Activated T-cell treated with anti-CD3 and anti-CD28 coated beads for 48 hours (primary cell): ENCODE measurements around the gene RHOBTB3.

Experiments used
- DNase-seq: peaks from one replicate; pipeline ENCODE4 v3.0.0-alpha.2; 2020; ENCODE audit warnings: low read depth

Gene RHOBTB3

DNA sequence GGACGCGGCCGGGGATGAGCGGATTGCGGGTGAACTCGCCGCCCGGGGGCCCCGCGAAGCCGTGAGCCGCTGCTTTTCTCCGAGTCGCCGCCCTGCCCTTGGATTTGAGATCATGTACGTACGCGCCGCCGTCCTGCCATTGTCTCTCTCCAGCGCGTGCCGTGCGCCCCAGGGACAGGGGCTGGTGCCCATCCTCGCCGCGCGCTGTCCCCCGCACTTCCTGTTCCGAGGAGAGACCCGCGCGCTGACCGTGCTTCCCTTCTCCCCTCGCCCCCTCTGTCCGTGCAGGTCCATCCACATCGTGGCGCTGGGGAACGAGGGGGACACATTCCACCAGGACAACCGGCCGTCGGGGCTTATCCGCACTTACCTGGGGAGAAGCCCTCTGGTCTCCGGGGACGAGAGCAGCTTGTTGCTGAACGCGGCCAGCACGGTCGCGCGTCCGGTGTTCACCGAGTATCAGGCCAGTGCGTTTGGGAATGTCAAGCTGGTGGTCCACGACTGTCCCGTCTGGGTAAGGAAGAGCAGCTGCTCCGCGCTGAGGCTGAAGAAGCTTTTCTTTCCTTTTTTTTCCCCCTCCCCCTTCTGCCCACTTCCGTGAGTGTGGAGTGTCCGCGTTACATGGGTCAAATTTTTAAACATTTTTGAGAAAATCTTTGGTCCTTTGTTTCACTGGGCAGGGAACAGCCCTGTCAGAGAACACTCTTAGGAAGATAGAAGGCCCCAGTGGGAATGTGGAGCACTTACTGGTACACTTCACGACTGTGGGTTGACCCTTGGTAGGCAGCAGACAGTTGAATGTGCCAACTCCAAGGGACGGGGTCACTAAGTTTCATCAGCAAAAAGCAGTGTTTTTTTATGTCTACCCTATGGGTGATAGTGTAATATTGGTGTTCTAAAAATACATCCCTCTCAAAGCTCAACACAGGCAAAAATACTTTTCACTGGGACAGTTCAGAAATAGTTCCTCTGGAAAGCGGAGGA lies 727 bp downstream of the RHOBTB3 start:
- DNase-seq: peak; percentile 23

DNA sequence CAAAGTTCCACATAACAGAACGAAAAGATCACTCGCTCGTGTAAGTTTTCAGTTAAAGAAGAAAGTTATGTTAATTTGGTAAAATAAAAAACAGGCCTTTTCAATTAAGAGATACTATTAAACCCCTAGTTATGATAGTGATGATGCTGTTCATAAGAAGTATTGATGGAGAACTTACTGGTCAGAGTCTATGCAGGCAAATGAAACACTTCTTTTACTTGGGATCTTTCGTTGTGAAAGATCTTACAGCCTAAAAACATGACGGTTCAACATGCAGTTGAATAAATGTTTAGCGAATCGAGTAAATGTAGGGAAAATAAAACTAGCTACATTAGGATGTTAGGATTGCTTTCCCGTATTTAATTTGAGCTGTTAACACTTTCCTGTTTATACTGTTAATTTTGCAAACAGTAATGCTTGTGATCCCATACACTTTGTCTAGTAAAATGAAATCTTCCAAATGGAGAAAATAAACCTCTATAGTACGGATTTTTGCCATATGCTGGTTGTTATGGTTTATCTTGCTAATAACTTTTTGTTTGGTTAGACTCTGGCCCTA lies 2.0 kb downstream of the RHOBTB3 start:
- no peak for DNase-seq

DNA sequence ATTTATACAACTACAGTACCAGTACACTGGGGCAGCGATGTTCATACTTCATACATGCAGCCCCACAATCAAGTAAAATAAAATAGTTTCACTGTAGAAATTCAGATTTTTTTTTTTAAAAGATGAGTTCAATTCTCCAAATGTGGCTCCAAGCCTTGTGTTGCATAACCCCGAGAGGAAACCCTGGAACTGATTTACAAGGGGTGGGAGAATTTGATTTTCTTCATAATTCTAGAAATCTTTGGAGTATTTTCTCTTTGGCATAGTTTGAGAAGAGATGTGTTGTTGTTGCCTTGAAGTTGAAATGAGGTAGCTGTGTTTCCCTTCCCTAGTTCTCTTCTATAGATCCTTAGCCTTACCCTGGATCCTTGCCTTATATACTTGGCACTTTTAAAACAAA lies 3.1 kb downstream of the RHOBTB3 start:
- no peak for DNase-seq

DNA sequence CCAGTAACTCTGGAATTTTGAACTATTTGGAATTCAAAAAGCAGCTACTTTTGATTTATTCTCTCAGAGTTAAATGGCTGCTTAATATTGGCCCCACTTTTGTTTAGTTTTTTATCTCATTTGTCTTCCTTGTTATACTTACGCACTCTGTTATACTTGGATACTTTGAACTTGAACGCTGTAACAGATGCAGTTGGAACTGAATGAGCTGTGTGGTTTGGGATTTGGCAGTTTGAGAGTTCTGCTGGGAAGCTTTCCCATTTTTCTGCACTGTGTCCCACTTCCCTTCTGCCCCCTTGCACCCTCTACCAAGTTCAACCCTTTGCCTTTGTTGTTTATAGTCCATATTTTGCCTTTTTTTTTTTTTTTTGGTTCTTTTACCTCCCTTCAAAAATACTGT lies 3.8 kb downstream of the RHOBTB3 start:
- DNase-seq: no peak

DNA sequence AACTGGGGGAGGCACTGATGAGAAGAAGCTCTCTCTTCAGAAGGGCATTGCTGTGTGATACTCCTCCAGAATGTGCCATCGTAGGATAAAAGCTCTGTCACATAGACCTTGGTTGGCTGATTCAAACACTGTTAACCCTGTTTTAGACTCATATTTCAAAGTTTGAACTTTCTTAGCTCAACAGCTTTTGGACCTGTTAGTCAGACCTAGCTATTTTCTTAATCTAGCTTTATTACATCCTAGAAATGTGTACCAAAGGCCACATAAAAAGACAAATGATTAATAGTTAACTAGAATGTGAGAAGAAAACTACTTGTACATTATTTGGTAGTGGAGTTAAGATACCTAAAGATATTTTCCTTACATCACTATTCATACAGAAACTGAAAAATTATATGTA lies 4.3 kb downstream of the RHOBTB3 start:
- DNase-seq: no peak

DNA sequence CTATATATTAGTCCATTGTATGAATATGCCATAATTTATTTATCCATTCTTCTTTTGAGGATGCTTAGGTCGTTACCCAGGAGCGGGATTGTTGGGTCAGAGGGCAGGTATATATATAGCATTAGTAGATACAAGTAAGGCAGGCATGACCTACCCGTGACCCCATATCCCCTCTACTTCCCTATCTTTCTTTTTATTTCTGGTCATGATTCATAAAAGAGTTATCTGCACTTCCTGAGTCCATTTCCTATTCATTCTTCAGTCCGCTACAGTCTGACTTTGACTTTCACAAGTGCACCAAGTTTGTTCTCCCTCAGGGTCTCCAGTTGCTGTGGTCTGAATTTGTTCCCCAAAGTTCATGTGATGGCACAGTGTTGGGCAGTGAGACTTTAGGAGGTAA lies 6.9 kb downstream of the RHOBTB3 start:
- no peak for DNase-seq

DNA sequence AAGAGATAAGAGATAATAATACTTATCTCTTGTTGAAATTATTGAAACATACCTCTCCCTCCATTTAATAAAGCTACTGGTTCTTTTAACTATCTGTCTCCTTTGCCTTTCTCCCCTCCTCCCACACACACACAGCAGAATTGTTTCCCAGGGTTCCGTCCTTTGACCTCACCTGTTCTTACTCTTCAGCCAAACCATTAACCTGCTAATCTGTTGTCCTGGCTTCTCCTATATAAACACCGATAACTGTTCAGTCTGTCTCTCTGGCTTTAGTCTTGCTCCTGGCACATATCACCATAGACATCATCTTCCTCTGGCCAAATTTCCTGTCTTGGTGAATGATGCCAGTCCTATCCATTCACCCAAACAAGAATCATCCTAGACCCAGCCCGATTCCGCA lies 7.7 kb downstream of the RHOBTB3 start:
- DNase-seq: no peak

DNA sequence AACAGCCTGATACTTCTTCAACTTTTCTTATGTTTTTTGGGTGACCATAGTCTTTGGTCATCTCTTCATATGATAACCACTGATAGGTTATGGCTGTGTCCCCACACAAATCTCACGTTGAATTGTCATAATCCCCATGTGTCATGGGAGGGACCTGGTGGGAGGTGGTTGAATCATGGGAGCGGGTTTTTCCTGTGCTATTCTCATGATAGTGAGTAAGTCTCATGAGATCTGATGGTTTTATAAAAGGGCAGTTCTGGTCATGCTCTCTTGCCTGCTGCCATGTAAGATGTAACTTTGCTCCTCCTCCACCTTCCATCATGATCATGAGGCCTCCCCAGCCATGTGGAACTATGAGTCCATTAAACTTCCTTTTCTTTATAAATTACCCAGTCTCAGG lies 8.7 kb downstream of the RHOBTB3 start:
- no peak for DNase-seq

DNA sequence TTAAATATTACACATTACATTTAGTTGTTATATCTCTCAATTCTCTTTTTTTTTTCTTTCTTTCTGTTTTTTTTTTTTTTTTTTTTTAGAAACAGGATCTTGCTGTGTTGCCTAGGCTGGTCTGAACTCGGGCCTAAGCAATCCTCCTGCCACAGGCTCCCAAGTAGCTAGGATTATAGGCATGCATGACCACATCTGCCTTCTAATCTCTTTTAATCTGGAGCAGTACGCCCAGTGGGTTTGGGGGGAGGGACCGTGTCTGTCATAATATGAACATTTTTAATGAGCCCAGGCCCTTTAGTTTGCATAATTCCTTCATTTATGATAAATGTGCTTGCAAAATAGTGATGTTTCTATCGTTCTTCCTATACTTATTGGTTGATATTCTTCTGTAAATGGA lies 10.3 kb downstream of the RHOBTB3 start:
- DNase-seq: no peak

DNA sequence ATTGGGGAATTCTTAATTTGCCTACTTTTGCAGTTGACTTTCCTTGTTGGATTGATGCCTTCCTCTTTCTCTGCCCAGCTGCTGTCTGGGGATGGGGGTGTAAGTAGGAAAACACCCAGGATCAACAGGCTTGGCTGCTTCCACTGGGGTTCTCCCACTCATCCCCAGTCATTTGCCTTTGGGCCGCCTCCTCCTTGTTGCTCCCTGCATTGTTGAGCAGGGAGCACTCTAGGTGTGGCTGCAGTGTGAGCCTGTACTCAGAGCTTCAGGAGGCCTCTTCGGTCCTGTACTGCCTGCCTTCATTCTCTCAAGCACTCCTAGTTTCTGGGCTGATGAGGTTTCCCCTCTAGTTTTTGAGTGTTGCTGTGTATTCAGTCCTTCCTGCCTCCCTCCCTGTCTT lies 12.1 kb downstream of the RHOBTB3 start:
- no peak for DNase-seq

DNA sequence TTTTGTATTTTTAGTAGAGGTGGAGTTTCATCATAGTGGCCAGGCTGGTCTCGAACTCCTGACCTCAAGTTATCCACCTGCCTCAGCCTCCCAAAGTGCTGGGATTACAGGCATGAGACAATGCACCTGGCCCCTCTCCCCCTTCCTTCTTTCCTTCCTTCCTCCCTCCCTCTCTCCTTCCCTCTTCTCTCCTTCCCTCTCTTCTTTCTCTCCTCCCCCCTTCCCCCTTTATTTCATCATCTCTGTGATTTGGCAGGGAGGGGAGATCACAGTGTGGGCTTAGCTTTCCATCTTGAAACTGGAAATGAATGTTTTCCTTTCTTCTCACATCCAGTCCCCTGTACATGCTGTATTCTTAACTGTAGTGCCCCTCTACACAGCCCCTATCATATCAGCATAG lies 12.7 kb downstream of the RHOBTB3 start:
- DNase-seq: no peak

DNA sequence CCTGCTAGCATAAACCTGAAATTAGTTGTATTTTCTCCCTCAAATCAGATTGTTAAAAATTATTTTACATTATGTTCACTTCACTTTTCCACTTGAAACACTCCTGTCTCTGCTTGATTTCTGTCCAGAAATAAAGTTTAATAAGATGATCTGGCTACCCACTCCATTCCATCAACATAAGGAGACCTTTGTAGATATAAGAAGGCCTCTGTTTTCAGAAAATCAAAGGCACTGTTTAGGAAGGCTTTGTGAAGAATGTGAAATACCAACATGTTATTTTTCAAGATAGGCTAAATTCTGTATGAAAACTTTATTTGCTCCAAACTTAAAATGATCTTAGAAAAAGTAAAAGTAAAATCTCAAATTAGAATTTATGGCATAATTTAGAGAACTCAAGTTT lies 15.1 kb downstream of the RHOBTB3 start:
- no peak for DNase-seq

DNA sequence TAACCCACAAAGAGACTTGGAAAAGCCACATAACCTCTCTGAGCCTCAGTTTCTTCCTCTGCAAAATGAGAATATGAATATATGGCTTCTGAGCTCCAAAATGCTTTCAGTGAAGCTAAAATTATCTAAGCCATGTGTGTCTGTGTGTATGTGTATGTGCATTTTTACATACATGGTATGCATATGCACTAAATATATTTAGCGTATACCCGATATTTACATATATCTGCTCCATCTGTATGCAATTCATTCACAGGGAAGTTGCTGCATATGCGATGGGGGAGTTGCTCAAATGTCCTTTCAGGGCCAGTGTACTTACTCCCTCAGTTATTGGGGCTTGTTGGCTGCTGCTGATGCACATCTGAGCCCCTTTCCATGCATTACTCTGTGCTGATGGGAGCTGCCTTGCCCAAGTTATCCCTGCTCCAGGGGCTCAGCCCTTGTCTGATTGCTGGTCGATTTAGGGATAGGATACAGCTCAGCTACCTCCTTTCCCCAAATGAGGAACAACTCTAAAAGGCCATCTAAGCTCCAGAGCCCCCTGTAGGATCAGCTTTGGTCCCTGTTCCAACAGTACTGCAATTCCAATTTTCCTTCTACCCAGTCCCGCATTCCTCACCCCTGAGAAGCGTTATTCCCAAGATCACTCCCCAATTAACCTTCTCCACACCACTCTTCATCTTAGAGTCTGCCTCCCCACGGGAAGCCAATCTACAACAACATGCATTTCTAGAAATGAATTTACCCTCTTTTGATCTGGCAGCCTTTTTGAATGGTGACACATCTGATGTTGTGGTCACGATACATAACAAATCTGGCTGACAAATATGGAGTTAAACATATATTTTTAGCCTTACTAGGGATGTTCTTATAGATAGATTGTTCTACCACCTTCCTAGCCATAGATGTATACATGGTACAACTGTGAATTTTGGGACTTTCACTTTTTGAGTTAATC lies 15.9 kb downstream of the RHOBTB3 start:
- no peak for DNase-seq

DNA sequence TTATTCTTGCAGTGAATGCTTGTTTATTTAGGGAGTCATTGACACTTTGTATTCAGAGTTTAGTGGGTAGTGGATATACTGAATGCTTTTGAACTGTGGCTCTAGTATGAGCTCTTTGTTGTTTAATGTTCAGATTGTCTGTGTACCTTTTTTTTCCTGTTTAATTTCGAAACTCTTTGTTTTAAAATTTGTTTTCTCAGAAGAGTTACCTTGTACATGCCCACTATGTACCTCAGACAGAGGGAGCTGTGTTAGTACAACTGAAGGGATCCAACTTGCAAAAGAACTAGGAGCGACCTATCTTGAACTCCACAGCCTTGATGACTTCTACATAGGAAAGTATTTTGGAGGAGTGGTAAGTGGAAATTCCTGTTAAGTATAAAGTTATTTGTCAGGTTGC lies 17.0 kb downstream of the RHOBTB3 start:
- DNase-seq: no peak

DNA sequence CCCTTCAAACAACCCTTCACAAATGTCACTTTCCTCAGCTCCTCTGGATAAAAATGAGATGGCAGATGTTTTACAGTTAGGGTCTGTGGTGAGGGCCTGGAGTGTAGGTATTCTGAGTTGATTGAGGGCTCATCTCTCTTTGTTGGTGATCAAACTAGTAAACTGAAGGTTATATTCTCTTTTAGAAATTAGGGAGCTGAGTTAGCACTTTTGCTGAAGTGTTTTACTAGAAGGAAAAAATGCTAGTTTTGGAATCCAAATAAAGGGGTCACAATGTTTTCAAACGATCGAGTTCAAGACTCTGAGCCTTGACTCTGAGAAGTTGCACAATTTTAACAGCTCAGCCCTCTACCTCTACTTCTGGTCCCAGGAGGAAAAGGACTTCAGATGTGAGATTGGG lies 23.4 kb downstream of the RHOBTB3 start:
- DNase-seq: no peak

DNA sequence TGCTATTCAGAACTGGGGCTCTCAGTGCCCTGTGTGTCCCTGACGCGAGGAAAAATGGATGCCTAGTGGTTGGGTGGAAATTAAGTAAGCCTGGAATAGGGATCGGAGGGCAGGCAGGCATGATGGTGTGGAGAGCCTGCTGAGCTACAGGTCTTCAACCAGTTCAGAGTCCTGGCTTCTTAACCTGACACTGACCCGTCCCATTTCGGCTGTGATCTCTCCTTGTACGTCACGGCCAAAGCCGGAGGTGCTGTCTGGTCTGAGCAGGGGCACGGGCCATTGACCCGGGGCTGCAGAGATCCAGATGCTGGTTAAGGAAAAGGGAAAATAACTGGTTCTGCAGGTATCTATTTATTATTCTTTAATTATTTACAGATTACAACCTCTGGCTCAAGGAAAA lies 27.9 kb downstream of the RHOBTB3 start:
- no peak for DNase-seq

DNA sequence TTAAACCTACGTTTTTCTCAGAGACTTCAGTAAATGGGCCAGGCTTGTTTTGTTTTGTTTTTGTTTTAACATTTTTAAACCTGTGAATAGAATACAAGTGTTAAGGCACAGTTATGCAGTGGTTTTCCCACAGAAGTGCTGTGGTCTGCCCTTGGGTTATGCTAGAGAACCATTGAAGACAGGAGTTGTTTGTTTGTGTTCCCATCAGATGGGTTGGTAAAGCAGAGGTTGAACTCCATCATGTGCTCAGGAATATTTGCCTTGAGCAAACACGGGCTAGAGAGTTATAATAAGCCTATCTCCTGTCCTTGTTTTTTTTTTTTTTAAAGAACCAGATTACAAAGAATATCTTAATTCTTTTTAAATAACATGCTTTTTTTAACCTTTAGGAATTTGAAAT lies 28.5 kb downstream of the RHOBTB3 start:
- no peak for DNase-seq

DNA sequence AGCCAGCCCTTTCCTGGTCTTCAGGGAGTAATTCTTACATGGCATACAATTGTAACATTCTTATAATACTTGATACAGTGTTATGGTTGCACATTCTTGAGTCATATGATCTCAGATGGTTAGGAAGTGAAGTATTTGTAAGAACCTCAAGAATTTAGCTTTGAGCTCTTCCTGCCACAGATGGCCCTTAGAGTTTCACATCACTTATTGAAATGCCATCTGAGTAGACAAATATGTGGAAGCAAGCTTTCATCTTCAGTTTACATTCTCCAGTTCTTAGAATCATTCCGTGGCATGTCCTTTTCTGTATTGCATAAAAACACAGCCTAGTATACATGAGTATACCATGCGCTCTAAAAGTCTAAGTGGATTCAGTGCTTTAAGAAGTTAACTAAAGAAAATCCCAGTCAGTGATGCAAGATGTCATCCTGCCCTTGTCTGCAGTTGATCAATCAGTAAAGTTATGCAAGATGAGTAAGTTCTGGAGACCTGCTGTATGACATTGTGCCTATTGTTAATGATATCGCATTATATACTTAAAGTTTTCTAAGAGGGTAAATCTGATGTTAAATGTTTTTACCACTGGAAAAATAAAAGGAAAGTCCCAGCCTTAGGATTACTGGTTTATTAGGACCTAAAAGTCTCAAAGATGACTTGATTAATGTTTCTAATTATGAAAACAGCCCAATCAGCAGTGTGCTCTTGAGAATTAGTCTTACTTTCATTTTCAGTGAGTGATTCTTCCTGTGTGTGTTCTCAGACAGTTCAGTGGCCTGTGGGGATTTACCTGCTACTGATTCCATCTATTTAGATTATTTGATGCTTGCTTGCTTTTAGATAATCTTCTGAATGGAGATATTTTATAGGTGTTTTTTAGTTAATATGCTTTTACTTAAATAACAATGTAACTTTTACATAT lies 29.4 kb downstream of the RHOBTB3 start:
- DNase-seq: no peak

DNA sequence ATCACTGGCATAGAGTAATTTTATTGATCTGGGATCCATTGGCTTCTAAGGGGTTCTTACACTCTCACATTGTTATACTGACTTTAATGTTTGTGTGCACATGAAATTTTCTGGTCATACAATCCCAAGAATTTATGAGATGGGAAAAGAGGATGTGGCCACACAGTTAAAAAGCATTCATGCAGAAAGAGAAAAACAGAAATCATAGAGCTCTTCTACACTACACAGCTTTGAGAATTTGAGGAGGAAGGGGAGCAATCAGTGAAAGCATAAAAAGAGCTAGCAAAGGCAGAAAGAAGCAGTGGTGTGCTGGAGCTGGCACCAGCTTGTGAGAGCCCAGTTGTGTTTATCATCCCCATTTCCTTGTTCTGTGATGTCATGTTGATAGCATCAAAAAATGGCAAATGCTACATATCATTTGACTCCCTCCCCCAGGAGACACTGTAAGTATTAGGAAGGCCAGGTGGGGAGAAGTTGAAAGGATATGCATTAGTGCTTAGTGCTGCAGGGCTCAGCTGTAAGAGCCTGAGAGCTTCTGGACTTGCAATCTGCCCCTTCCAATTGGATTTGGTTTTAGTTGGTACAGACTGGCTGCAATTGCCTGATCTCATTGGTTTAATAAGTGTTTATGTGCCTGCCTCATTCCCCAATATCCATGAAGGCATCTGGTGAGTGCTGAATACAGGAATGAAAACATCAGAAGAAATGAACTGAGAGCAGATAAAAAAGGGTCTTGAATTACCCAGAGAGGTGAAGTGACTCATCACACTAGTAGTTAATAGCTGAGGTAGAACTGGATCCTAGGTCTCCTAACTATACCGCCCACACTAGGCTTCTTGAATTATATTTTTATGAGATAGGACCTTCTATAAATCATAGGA lies 30.9 kb downstream of the RHOBTB3 start:
- DNase-seq: no peak

DNA sequence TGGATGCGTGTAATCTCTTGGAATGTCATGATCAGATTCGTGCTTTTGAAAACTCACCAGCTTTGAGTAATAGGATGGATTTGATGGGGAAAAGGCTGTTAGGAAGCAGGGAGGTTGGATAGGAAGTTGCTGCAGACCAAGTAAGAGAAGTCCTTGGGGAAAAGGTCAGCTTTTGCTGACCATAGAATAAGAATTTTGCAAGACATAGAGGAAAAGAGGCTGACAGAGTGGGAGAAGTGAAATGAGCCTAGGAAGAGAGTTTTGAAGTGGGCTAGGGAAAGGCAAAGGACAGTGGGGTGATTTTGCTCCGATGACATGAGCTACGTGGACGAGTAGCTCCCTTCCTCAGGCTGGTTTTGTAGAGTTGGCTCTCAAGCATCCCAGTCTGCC lies 31.5 kb downstream of the RHOBTB3 start:
- DNase-seq: no peak

DNA sequence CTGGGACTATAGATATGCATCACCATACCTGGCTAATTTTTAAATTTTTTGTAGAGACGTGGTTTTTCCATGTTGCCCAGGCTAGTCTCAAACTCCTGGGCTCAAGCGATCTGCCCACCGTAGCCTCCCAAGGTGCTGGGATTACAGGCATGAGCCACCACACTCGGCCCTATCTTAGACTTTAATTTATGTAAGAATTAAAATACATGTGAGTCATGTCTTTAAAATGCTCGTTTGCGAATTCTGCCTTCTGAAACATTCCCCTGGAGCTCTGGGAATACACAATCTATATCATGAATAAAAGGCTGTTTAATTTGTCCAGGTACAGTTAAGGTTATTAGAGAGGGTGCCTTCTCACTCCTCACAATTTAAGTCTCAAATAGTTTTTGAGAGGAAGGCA lies 32.8 kb downstream of the RHOBTB3 start:
- no peak for DNase-seq
